ENCODE measurements around the gene HOTAIR.

Gene HOTAIR

DNA sequence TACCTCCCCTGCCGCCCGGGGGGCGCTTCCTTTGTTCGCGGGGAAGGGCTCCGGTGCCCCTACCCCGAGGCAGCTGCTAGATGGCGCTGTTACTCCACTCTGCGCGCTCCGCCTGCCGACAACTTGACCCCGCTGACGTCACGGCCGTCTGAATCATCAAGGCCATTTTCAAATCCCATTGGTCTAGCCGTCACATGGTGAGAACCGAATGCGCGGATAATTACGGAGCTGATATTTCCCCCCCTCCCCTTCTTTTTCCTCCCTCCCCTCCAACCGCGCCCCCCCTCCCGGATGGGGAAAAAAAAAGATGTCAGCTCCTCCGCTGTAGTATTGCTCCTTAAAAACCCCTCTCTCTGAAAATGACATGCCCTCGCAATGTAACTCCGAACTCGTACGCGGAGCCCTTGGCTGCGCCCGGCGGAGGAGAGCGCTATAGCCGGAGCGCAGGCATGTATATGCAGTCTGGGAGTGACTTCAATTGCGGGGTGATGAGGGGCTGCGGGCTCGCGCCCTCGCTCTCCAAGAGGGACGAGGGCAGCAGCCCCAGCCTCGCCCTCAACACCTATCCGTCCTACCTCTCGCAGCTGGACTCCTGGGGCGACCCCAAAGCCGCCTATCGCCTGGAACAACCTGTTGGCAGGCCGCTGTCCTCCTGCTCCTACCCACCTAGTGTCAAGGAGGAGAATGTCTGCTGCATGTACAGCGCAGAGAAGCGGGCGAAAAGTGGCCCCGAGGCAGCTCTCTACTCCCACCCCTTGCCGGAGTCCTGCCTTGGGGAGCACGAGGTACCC lies 10.3 kb upstream of the HOTAIR start, which contains the start of gene HOXC10:
Gene HOXC10, plus strand, starts transcription at position 246 of the 791 bp plus-strand sequence. Its CDS starts 114 bp downstream, at position 360.
- peak; percentile 15 for DNase-seq
- TF ChIP-seq, protein P1, sequence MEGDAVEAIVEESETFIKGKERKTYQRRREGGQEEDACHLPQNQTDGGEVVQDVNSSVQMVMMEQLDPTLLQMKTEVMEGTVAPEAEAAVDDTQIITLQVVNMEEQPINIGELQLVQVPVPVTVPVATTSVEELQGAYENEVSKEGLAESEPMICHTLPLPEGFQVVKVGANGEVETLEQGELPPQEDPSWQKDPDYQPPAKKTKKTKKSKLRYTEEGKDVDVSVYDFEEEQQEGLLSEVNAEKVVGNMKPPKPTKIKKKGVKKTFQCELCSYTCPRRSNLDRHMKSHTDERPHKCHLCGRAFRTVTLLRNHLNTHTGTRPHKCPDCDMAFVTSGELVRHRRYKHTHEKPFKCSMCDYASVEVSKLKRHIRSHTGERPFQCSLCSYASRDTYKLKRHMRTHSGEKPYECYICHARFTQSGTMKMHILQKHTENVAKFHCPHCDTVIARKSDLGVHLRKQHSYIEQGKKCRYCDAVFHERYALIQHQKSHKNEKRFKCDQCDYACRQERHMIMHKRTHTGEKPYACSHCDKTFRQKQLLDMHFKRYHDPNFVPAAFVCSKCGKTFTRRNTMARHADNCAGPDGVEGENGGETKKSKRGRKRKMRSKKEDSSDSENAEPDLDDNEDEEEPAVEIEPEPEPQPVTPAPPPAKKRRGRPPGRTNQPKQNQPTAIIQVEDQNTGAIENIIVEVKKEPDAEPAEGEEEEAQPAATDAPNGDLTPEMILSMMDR (IDR thresholded peaks at IDR 0.05; ENCODE audit: low read depth, low read length, missing control alignments) = peak; percentile 58
- H3K27ac ChIP-seq = no peak within 1 kb of the TSS
- peaks cover 93% of the 10 kb centered on the region for H3K27me3 ChIP-seq (replicated peaks)
- H3K4me3 ChIP-seq (ENCODE audit: low read depth, low read length) = no peak within 1 kb of the TSS
- in situ Hi-C loops (cut with HindIII; ENCODE audit: low pct_ligation_motif_present, low sequenced_read_pairs) = no loop called here
- H3K36me3 ChIP-seq (replicated peaks) = no peaks in the 10 kb centered on the region

DNA sequence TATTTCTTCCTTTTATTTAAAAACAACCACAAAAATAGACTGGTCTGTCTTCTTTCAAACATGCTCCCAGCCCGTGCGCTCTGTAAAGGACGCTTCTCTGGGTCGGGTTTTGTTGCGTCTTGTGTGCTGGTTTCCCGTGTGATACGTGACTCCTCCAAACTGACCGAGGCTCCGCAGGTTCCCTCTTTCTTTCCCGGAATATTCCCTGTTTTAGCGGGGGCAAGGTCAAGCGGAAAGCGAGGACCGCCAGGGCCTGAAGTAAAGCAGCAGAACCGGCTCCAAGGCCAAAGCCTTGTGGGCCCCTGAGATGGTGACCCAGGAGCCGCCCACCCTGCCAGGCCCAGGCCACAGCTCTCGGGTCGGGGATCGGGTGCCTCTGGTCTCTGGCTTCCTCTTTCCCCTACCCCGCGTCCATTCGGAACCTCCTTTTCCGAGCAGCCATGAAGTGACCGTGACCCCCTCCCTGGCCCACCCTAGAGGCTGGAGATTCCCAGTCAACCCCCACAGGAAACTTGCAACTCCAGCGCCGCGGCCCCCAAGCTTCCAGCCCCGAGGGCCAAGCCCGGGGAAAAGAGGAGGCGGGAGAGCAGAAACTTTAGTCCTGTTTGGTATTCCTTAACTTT lies 9.3 kb upstream of the HOTAIR start:
- H3K27ac ChIP-seq = no peak overlapping the region
- in situ Hi-C loops (cut with HindIII; ENCODE audit: low pct_ligation_motif_present, low sequenced_read_pairs) = no loop called here
- TF ChIP-seq, protein P1 (IDR thresholded peaks at IDR 0.05; ENCODE audit: low read depth, low read length, missing control alignments) = no peak
- no peak overlapping the region for H3K4me3 ChIP-seq (ENCODE audit: low read depth, low read length)
- H3K36me3 ChIP-seq (replicated peaks) = no peaks in the 10 kb centered on the region
- DNase-seq = no peak
- H3K27me3 ChIP-seq (replicated peaks) = peaks cover 93% of the 10 kb centered on the region

DNA sequence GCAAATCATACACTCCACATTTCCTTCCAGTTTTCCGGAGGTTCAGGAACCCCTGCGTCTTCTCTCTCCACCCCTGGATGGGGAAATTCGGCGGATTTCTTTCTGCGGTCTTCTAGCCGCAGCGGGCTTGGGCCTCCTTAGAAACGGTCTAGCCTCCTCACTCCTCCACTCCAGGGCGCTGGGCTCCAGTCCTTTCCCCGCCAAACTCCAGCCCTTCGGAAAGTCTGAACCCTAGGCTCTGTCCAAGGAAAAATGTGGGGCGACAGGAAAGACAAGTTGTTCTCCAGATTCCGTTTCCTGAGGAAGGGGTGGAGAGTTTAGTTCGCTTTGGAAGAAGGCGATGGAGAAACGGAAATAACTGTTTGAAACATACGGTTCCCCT lies 8.8 kb upstream of the HOTAIR start:
- TF ChIP-seq, protein P1 (IDR thresholded peaks at IDR 0.05; ENCODE audit: low read depth, low read length, missing control alignments) = no peak
- in situ Hi-C loops (cut with HindIII; ENCODE audit: low pct_ligation_motif_present, low sequenced_read_pairs) = no loop called here
- DNase-seq = no peak
- no peak overlapping the region for H3K4me3 ChIP-seq (ENCODE audit: low read depth, low read length)
- peaks cover 93% of the 10 kb centered on the region for H3K27me3 ChIP-seq (replicated peaks)
- H3K36me3 ChIP-seq (replicated peaks) = no peaks in the 10 kb centered on the region
- no peak overlapping the region for H3K27ac ChIP-seq

DNA sequence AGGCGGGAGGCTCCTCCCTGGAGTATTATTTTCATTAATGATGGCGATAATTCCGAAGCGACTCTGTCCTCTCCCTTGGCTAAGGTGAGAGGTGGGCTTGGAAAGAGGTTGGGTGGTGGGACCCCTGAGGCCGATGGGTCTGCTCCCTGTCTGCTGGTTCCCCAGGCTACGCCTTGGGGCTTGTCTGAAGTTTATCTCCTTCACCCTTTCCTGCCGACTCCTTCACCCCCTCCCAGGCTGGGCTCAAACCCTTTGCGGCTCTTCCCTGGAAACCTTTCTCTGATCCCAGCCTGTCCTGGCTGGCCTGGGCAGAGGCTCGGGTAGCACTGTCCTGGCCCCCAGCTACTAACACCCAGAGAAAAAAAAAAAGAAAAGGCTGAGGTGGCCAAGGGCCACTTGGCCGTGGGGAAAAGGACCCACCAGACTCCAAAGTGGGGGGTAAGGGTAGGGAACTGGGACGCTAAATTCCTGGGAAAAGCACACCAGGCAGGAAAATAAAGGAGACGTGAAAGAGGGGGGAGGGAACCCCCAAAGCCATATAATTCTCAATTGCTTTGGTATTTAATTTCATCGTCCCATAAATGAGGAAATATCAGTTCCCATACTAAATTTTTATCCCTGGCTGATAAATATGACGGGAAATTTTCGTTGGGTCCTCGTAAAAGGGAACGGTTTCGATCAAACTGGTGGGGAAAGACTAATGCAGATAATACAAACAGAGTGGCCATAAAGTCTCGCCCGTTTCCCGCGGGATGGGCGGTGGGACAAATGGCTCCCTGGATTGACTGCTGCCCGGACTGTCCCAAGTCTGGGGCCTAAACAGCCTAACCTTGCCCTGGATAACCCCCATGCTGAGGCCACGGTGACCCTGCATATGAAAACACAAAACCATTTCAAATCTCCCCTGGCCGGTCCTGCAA lies 8.2 kb upstream of the HOTAIR start:
- in situ Hi-C loops (cut with HindIII; ENCODE audit: low pct_ligation_motif_present, low sequenced_read_pairs) = no loop called here
- no peak for DNase-seq
- TF ChIP-seq, protein P1 (IDR thresholded peaks at IDR 0.05; ENCODE audit: low read depth, low read length, missing control alignments) = no peak
- Histone ChIP-seq H3K36me3 (replicated peaks) (no peaks in the 10 kb centered on the region), H3K27me3 (replicated peaks) (peaks cover 90% of the 10 kb centered on the region), H3K4me3 (ENCODE audit: low read depth, low read length) (no peak overlapping the region), H3K27ac (no peak overlapping the region)

DNA sequence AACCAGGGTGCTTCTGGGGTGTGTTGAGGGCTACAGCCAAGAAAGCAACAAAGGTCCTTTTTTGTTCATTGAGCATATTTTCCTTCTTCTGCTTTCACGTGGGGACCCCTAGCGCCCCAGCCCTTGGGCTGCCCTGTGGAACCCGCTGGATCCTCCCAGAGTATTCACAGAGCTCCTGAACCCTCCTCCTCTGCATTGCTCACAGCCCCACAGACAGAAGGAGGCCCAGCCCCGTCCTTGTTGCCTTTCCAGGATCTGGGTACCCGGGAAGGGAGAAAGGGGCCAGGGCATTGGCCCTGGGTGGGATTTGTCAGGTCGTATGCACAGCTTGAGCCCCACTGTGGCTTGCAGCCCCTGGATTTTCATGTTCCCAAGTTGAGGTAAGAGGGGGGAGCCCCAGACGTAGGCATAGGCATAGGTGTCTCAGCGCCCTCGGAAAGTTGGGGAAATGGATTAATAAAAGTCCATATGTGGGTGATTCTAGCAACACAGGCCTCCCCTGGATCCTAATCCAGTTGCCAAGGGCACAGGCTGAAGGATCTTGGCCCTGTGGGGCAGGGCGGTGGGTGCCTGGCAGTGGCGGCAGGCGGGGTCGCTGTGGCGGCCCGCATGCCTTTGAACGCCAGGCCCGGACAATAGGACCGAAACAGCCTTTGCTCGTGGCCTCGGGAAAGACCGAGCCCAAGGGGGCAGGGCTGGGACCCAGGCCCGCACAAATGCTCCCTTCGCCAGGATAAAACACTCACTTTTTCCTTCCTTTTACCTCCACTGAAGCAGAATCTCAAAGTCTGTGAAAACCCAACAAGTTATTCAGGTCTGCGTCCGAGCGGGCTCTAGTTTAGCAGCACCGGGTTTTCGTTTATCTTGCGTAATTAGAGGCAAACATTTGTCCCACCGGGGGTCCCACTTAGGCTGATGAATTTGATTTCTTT lies 7.1 kb upstream of the HOTAIR start:
- Histone ChIP-seq H3K36me3 (replicated peaks) (no peaks in the 10 kb centered on the region), H3K4me3 (ENCODE audit: low read depth, low read length) (no peak overlapping the region), H3K27ac (no peak overlapping the region), H3K27me3 (replicated peaks) (peaks cover 90% of the 10 kb centered on the region)
- in situ Hi-C loops (cut with HindIII; ENCODE audit: low pct_ligation_motif_present, low sequenced_read_pairs) = no loop called here
- no peak for DNase-seq
- TF ChIP-seq, protein P1 (IDR thresholded peaks at IDR 0.05; ENCODE audit: low read depth, low read length, missing control alignments) = no peak
